Nasal cavity respiratory epithelium epithelial cell of viscerocranial mucosa (primary cell): Measurements from ENCODE around the gene FSCN2. TPM values are rescaled to one million over a fixed set of nuclear protein-coding genes. Genes with fewer than 3 reads are reported as not detected.

ENCODE experiments used
- total RNA-seq: library from RNA; depleted of rRNA; stranded (reverse); fragments of >200 nt; gene quantifications from 2 replicates; pipeline ENCODE4 v1.2.3, GENCODE V29; 2014

The FSCN2 gene, protein sequence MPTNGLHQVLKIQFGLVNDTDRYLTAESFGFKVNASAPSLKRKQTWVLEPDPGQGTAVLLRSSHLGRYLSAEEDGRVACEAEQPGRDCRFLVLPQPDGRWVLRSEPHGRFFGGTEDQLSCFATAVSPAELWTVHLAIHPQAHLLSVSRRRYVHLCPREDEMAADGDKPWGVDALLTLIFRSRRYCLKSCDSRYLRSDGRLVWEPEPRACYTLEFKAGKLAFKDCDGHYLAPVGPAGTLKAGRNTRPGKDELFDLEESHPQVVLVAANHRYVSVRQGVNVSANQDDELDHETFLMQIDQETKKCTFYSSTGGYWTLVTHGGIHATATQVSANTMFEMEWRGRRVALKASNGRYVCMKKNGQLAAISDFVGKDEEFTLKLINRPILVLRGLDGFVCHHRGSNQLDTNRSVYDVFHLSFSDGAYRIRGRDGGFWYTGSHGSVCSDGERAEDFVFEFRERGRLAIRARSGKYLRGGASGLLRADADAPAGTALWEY
- total RNA-seq: 0.34 and 0.78 TPM in 2 replicates

DNA sequence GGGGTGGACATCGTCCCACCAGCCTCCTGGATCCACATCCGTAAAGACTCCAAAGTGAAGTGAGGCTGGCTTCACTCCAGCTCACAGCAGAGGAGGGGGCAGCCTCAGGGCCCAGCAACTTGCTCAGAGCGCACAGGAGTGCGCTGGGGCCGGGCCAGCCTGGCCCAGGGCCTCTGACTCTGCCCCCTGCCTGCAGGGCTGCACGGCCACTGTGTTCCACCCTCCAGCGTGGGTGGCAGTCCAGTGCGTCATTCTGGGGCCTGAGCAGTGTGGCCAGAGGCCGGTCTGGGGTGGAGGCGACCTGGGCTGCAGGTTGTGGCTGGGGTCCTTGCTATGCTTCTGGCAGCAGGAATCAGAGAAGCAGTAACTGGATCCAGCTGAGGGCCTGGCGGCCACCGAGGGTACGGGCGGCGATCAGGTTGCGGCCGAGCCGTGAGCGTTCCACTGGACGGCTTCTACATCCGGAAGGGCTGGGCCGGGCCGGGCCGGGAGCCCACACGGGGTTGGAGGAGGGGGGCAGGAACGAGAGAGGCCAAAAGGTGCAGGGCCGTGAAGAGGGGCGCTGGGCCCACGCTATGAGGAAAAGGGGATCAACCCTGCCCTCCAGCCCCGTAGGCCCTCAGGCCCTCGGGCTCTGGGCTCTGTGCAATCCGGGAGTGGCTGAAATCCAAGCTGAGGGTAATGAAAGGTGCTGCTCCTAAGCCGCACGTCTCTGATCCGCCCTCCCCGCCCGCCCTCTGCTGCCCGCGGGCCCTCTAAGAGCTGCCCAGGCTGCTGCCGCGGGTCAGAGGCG, at the start of gene FSCN2:
Gene FSCN2, plus strand, starts transcription at position 787 of the 793 bp plus-strand sequence. CDS start 155 bp downstream, outside the sequence.

DNA sequence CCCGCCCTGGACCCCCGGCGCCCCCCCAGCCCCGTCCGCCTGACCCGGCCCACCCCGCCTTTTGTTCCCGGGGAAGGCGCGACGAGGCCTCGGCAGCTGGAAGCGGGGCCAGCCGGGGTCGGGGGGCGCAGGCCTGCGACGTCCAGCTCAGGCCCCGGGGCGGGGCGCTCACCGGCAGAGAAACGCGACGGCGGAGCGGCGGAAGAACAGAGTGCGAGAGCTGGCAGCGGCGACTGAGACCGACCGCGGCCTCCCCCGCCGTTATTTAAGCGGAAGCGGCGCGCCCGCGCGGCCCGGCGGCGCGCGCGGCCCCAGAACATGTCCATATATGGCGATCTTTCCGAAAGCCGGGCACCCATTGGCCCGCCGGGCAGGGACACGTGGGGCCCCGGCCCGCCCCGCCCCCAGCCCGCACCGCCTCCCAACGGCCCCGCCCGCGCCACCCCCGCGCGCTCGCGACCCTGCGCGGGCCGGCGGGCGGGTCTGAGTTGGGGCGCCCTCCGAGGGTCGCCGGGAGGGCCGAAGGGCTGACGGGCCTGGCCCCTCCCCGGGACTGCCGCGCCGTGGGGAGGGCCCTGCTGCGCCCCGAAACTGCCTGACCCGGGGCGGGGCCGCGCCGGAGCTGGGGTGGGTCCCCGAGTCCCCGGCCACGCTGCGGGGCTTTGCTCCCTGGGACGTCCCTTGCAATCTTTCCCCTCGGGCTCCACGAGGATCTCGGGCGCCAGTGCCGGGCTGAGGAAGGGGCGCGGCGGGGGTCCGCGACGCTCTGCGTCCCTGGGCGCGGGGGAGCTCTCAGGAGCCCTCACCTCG, 15.4 kb upstream of the FSCN2 start, which contains the start of gene ACTG1:
Gene ACTG1, minus strand, starts transcription at position 238 of the 810 bp plus-strand sequence. CDS start 445 bp downstream, outside the sequence.

DNA sequence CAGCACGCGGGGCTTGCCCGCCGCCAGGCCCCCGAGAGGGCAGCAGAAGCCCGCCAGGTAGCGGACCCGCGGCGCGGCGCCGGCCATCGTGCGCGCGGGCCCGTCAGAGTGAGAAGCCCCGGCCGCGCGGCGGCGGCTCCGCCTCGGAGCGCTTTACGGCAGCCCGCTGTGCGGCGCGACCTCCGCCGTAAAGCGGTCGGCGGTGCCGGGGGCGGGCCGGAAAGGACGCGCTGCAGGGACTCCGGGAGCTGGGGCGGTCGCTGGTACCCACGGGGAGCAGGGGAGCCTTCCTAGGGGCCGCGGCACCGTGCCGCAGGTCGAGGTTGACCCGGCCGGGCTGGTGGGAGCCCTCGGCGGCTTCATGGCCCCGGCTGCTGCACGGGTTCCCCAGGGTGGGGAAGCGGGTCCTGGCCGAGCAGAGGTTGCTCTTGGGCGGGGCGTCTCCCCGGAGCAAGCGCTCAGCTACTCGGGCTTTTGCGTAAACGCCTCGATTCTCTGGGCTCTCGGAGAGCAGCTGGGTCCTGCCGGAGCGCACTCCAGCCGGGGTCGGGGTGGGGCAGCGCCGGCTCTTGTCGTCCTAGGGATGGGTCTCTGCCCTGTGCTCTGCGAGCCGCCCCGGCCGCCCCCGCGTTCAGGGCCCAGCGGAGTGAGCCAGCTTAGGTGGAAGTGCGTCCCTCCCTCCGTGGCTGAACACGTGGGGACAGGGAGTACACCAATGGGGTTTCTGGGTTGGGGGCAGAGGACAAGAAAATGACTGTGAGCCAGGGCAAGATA, 24.3 kb downstream of the FSCN2 start, which contains the start of gene FAAP100:
Gene FAAP100, minus strand, starts transcription at position 110 of the 774 bp plus-strand sequence. Its CDS starts 23 bp downstream, at position 87.

Other genes starting within 250 kb of the FSCN2 start
- 35.2 and 81.4 TPM in 2 replicates for gene SLC38A10, start 233.1 kb upstream of the FSCN2 start, total RNA-seq
- gene BAHCC1, start 132.9 kb upstream of the FSCN2 start, total RNA-seq: 0.68 and 7.5 TPM in 2 replicates
- 5,054 and 5,058 TPM in 2 replicates for gene ACTG1, start 15.6 kb upstream of the FSCN2 start, total RNA-seq
- gene FAAP100, start 24.0 kb downstream of the FSCN2 start, total RNA-seq: 15.4 and 18.1 TPM in 2 replicates
- 59.5 and 93.4 TPM in 2 replicates for gene NPLOC4, start 108.7 kb downstream of the FSCN2 start, total RNA-seq
- 0.68 and 3.2 TPM in 2 replicates for gene TSPAN10, start 108.8 kb downstream of the FSCN2 start, total RNA-seq
- 0.21 TPM in 1 of 2 replicates, not detected in the other for gene PDE6G, start 128.2 kb downstream of the FSCN2 start, total RNA-seq
- 31.8 and 64.9 TPM in 2 replicates for gene OXLD1, start 138.2 kb downstream of the FSCN2 start, total RNA-seq
- gene CCDC137, start 138.4 kb downstream of the FSCN2 start, total RNA-seq: 9.9 and 13.0 TPM in 2 replicates
- gene ARL16, start 155.4 kb downstream of the FSCN2 start, total RNA-seq: 12.7 and 23.2 TPM in 2 replicates
- 72.5 and 120 TPM in 2 replicates for gene HGS, start 155.6 kb downstream of the FSCN2 start, total RNA-seq
- gene MRPL12, start 175.0 kb downstream of the FSCN2 start, total RNA-seq: 14.0 and 15.7 TPM in 2 replicates
- gene SLC25A10, start 183.9 kb downstream of the FSCN2 start, total RNA-seq: 14.4 and 24.3 TPM in 2 replicates